Activated CD4-positive, CD25-positive, alpha-beta regulatory T cell treated with anti-CD3 and anti-CD28 coated beads, Interleukin-2, amount 50 U/mL, for 24 hours (primary cell): ENCODE data around the gene NEUROG2.
A peak's percentile ranks its signal among the peaks of the same experiment; 100 is the strongest.
"Not testable (repeated sequence)": the region's sequence is repeated elsewhere in the genome, so short reads cannot be mapped to it uniquely, and the experiment has no call there.

Experiments
- ATAC-seq, 2 donors: fragments of 150-1000 bp; cut with Tn5 transposase; one replicate each; pipeline ENCODE4 v1.10.0; 2021; ENCODE audit warnings: mild to moderate bottlenecking in 1 of 2, moderate library complexity in 1 of 2

The NEUROG2 gene

DNA sequence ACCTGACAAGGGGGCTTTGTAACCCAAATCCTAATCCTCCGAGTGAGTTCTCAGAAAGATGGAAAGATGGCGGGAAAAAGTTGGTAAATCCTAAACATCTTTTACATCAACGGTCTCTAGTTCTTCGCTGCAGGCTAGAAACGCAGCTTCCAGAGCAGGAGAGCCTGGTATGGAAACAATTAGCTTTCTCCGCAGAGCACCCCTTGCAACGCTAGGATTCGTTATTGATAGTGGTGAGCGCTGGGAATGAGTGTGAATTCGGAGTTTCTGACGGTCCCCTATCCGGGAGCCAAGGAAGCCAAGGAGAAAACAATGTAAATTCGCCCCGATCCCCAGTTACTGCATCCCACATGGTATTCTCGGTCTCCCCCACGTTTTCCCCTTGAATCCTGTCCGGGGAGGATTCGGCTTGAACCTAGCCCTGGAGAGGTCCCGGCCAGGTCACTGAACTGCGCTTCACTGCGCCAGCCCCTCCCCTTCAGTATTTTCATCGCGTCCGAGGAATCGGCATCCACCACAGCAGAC is 4.7 kb upstream of the NEUROG2 start:
- no peak for ATAC-seq

DNA sequence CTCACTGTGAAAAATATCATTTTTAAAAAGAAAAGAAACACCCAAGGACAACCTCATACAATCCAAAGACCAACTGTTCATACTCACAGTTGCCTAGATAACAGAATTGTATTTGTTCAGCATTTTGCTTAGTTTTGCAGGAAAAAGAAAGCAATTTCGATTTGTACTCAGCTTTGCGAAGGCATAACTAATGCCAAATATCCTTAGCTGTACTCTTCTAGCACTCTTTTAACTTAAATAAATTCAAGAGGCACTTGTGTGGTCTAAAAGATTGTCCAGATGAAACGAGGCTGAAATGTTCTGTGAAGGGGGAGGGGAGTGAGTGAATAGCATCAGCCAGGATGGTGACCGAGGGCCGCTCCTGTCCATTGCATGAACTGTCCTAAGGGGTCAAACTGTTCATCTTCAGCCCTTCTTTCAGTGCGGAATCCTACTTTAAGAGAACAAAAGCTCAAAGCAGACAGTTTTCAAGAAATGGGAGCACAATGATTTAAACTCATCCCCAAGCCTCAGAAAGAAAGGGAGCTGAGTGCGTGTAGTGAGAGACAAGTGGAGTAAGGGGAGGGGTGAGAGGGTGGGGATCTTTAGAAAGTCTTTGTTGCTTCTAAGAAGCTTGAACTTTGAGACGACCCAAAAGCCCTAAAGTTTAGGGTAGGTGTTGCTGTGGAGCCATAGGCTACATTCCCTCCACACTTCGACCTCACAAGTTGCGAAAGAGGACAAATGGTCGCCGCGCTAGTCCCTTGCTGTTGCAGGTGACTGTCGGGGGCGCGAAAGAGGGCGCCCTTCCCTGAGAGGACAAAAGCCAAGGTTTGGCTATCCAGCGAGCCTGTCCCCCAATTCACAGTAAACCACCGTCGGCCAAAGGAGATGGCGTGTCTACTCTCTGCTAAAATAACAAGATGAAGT is 4.0 kb upstream of the NEUROG2 start:
- ATAC-seq = no peak

DNA sequence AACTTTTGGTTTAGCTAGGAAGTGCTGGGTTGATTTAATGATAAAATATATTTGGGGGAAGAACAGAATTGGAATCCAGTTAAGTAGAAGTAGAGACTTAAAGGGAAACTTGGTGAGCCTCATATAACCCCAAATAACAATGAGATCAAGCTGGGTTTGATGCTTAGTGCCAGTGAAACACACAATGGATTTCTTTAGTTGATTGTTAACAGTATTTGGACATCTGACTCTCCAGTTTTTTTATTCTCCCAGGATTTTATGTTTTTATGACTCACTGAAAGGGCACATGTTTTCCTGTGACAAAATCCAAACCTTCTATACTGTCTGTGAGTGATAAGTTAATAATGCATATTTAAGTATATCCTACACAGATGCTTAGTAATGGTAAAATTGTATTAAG is 2.7 kb upstream of the NEUROG2 start:
- no peak for ATAC-seq

DNA sequence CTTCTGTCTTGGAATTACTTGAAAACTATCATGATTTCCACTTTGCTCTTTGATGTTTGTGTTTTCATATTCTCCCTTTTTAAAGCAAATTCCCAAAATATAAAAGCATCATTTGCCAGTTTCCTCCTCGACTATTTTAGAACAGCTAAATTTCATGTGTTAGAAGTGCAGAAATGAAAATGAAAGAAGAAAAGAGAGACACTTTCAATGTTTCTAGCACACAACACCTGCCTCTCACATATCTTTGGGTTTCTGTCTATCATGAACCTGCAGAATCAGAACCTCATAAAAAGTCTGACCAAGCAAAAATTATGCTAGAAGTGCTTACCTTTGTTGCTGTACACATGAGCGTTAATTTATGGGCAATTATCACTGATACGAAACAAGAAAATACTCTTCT is 1.9 kb upstream of the NEUROG2 start:
- ATAC-seq = no peak

DNA sequence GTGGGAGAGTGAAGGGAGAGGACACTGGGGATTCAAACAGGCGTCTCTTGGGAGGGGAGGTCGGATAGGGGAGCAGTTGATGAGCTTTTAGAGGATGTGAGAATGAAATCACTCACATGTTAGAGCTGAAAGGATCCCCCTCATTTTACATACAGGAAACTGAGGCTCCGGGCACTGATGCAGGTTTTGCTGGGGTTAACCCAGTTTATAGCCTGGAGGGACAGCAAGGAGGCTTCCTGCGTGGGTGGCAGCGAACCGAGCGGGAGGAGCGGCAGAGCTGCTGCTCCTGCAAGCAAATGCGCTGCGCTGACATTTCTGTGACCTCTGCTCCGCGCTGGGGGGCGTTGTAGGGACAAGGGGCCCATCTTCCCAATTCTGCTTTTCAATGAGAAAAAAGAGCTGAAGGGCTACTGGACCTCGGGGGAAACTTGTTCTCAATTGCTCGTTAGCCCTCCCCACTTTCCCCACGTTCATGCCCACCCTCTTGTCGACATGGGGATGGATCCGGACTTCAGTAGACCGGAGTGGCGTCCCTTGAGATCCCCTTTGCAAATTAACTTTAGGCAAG is 1.2 kb upstream of the NEUROG2 start:
- ATAC-seq = no peak

DNA sequence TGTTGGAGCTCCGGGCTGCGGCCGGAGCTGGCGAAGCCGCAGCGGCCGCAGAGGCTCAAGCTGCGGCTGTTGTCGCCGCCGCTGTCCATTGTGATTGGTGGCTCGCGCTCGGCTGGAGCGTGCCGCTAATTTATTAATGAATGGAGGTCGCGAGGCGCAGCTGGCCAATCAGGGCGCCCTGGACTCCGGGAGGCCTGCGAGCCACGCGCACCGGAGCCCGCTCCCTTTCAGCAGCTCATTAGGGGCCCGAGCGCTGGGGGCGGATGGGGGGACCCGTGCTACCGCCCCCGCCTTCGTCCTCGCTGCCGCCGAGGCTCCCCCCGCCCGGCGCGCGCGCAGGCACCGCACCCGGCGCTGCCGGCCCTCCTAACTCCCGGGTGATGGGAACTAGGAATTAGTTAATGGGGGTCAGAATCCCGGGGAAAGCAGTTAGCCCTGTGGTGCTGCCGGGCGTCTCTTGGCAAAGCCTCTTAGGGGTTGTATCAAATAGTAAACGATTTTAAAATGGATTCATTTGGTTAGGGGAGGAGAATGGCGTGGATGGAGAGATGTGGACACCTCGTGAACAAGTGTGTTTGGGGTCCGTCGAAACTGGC is 589 bp upstream of the NEUROG2 start:
- no peak for ATAC-seq

DNA sequence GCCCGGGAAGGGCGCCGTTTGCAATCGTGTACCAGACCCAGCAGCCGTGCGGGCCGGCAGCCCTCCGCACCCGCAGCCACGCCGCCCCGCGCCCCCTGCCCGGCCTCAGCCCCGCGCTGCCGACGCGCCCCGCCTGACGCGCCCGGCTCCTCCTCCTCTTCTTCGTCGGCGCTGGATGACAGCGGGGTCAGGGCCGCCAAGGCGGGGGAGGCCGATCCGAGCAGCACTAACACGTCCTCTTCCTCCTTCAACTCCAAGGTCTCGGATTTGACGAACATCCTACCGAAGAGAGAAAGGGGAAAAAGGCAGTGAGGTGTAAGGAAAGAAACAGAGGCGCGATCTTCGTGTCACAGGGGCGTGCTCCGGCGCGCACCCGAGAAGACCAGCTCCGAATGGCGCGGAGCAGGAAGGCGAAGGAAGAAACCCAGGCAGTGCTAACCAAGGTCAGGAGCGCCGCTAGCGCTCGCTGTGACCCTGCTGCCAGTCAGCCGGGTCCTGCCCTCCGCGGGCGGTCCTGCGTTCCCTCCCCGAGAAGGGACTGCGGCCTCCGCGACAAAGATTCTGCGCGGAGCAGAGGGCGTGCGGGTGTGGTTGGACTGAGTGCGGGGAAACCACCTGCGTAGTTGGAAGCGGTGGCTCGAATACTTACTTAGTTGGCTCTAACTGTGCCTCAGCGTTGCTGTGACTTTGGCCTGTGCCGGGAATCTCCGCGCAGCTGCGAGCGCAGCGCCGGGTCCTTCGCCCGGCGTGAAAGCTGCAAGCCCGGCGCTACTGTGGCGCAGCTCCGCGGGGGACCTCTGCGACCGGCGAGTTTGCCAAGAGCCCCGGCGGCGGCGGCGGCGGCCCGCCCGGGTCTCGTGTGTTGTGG is 548 bp downstream of the NEUROG2 start:
- peak; percentile 57 to 62 for ATAC-seq

DNA sequence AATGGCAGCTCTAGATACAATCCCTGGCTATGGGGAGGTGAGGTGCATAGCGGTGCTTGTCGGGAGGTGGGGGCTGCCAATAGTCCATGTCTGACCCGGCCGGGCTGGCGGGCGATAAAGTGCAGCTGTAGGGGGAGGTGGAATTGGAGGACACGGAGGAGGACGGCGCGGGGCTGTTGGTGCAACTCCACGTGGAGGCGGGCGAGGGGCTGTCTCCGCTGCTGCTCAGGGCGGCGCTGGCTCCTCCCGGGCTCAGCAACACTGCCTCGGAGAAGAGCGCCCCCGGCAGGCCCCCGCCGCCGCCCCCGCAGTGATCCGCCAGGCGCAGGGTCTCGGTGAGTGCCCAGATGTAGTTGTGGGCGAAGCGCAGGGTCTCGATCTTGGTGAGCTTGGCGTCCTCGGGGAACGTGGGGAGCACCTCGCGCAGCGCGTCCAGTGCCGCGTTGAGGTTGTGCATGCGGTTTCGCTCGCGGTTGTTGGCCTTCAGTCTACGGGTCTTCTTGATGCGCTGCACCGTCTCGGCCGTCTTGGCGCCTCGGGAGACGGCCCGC is 1.3 kb downstream of the NEUROG2 start:
- ATAC-seq = no peak

DNA sequence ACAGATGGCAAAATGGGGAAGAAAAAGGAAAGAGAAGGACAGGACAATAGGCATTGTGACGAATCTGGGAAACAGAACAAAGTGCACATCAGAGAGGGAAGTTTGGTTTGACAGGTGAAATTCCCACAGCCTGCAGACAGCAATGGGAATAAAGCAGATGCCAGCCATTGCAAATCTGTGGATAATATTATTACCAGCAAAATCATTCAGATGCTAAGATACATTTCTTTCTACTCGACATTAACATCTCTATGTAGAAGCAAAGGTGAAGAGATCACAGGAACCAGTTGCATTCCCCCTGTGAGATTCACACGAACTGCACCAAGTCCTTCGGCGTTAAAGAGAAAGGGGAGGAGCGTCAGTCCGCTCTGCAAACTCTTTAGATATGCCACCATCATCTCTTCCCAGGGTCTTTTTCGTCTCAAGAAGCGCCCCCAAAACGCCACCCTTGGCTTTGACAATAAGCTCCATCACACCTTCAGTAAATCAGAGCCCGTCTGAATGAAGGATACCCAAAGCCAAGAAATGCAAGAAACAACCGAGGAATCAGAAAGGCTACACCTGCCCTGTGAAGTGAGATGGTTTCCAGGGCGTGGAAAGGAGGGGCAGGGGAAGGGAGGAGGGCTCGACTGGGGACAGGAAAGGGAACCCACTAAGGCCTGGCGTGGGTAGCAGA is 1.9 kb downstream of the NEUROG2 start:
- ATAC-seq = no peak

DNA sequence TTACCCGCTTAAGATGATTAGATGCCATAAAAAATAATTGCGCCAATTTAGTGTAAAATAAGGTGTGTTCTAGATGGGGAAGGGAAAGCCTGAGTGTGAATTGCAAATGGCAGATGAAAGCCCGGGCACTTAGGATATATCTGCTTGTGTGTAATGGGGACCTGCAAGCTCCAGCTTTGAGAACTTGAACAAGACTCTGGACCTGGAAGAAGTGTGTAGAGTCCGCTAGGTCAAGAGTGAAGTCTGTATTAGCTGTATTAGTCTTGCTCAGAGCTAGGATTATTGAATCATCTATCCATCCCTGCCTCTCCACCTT is 4.2 kb downstream of the NEUROG2 start:
- ATAC-seq = no peak

DNA sequence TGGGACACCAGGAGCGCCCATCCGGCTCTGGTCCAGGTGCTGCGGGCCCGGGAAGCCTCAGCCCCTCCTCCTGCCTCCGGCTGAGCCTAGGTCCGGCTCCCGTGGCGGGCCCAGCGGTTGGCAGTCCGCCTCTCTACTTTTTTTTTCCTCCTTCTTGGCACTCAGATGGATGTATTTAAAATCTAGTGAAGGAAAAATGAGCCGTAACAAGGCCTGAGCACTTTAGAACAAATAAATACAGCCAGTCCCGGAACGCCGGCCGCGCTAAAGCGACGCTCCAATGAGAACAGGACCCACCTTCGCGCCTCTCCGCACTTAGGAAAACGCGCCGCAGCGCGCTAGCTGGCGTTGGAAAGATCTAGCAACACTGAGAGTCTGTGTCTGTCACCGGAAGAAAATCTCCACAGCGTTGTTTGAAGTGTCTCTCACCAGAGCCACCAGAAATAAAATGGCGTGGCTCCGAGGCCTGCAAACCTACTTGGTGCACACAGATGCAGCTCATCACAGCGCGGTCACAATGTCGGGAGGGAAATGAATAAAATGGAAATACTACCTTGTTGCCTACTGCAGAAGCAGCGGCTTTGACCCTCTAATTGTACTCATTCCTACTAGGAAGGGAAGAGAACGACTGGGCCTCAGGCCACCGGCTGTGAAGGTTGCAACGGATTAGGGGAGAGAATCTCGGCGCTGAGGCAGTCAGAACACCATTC is 4.7 kb downstream of the NEUROG2 start:
- ATAC-seq = no peak

DNA sequence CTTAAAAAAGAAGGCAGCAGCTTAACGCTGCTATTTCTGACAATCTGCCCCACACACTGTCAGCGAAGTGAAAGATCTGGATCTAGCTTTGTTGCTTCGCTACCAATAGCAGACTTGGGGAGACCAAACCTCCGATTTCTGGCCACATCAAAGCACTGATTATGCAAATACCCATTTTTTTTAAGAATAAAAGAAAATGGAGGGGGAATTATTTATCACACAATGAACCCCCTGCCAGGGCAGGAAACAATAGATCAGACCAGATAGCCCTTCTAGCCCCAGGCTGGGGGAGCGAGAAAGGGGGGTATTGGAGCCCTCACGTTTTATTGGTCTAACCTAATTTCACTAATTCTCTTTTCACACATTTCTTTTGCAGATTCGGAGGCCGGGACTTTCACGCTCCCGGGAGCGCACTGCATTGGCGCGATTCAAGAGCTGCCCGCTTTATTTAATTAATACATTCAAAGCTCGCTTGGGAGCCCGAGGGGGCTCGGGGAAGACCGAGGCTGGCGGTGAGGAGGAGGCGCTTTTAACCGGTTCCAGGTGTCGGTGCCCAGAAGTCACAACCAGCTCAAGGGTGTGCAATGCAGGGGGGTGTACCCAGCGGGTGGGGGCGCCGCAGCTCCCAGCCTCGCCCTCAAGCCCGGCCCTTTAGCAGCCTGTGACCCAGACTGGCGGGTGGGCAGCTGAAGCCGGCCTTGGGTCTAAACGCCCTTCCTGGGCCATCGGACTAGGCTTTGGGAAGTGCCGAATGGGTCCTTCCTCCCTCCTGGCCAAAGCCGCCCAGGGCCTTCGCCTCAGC is 5.5 kb downstream of the NEUROG2 start:
- ATAC-seq = no peak

DNA sequence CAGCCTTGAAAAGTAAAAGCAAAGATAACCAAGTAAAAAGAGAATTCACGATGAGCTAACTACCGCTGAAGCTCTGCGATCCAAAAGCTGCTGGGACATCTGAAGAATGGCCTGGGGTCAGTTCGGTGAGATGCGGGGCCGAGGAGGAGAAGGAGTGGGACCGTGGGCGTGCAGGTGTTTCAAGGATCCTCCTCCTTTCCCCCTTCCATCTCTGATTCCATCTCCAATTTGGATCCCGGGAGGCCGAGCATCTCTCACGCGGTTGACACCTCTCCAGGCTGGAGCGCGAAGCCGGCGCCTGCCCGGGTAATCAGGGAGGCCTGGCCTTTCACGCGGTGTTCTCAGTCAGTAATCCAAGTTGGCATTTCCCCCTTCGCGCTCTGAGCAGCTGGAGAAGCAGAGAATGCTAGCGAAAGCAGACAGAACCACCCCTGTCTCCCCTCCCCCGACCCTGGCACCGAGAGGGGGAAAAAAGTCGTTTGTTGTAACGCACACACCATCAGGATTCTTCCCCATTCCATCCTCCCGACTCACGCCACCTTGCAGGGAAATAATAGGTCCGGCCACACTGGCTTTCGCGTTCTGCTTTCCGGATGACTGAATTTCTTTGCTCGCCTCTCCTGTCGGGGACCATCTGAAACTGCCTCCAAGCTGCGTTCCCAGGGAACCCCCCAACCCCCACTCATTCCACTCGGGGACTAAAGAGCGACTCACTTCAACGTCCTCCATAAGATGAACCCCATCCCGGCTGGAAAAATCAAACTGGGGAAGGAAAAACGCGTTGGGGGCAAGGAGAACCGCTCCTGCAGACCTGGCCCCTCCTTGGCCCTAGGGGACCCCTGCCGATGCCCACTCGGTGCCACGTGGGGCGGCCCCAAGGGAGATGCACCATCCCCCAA is 6.5 kb downstream of the NEUROG2 start:
- no peak for ATAC-seq

DNA sequence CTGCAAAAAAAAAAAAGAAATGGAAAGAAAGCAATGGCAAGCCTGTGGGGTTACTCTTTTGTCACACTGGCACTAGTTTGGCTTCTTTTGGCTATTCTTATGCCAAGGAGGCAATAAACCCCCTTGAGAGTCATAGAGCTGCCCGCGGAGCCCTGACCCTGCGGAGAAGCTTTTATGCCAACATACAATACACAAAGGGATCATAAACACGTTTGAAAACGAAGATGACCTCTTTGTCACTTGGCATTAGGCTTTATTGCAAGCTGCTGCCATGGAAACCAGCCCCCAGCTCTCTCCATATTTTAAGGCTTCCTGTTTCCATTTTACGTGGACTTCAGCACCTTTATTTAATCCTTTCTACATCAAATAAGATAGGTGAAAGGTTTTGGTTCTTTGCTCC is 7.6 kb downstream of the NEUROG2 start:
- no peak for ATAC-seq

DNA sequence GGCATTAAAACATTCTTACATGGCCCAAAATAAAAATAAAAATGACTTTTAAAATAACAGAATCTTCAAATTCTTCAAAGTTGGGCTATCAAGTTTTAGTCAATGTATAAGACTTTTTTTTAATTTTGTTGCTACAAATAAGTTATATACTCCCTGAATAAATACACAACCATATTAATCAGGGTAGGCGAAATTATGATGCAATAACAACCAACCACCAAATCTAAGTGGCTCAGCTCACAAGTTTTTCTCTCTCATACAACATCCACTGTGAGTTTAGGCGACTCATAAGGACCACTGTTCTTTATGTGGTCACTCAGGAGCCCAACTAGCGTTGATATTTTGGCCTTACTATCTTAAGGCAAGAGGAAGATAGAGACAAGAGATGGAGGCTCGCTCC is 11.2 kb downstream of the NEUROG2 start:
- no peak for ATAC-seq

DNA sequence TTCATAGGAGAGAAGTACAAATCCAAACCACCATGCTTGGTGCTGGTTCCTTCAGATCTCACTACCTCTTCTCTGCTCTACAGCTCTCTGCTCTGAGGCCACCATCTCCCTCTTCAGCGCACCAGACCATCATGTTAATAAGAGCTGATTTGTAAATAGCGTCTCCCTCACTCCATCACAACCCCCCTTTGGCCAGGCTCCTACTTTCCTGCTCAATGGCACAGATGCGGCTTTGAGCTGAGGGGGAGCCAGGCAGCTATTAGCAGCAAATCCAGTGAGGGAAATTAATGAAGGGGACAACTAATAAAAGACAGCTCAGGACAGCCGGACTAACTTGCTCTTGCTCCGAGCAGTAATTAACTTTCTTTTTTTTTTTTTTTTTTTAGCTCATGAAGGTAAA is 13.1 kb downstream of the NEUROG2 start:
- ATAC-seq = no peak

DNA sequence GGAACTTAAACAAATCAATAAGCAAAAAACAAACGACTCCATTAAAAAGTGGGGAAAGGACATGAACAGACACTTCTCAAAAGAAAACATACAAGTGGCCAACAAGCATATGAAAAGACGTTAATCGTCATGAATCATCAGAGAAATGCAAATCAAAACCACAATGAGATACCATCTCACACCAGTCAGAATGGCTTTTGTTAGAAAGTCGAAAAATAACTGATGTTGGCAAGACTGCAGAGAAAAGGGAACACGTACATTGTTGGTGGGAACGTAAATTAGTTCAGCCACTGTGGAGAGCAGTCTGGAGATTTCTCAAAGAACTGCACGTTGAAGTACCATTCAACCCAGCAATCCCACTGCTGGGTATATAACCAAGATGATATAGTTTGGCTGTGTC is 23.7 kb downstream of the NEUROG2 start:
- no peak for ATAC-seq

DNA sequence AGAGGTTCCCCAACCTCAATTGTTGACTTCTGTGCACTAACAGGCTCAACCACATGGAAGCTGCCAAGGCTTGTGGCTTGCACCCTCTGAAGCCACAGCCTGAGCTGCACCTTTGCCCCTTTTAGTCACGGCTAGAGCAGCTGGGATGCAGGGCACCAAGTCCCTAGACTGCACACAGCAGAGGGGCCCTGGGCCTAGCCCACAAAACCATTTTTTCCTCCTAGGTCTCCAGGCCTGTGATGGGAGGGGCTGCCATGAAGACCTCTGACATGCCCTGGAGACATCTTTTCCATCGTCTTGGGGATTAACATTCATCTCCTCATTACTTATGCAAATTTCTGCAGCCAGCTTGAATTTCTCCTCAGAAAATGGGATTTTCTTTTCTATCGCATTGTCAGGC is 25.2 kb downstream of the NEUROG2 start:
- ATAC-seq = not testable (repeated sequence)

DNA sequence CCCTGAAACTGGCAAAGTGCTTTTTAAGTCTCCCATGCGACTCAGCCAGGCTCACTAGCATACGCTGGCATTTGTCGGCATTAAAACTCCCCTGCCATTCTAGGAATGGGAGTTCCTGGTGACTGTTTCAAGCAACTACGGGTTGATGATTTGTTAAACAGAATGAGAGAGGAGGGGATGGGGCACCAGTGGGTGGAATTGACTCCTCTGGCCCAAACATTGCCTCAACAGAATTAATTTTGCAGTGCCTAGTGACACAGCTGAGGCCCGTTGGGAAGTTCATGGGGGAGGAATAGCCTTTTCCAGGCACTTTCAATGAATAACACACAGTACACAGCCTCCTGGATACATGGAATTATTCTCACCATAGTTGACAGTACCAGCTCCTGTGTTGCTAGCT is 30.1 kb downstream of the NEUROG2 start:
- ATAC-seq = no peak

DNA sequence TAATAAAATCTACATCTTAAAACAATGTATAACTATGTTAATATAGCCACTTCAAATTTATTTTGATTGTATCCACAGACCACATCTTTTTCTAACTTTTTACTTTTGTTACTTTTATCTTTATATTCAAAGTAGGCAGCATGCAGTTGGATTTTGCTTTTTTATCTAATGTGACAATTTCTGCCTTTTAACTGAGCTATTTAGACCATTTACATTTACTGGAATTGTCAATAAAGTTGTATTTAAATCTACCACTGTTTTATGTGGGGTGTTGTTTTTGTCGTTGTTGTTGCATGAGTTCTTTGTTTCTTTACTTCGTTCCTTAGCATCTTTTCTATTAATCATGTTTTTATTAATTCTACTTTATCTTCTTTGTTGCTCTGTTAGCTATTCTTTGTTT is 42.0 kb downstream of the NEUROG2 start:
- no peak for ATAC-seq
